NCI-H2081 (cell line): ENCODE data around the gene SLC16A6.
"Not testable (repeated sequence)": the region's sequence is repeated elsewhere in the genome, so short reads cannot be mapped to it uniquely, and the experiment has no call there.

Experiments
- DNase-seq, 2 experiments: peaks; one replicate each; lab custom pipeline; 2025; lab: John Stamatoyannopoulos, UW

Gene SLC16A6

DNA sequence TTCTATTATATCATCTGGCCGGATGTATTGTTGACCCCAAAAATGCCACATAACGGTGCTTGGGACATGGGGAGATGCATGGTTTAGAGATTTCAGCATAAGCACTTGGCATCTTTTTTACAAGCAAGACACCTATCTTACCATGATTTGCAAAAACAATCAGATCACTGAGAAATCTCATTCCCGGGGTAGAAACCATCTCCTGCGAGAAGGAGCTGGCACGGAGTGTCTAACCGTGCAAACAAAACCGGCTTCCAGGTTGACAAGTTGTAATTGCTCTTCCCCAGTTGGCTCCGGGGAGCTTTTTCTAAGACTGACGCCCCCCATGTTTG is 1.0 kb downstream of the SLC16A6 start:
- DNase-seq = no peak

DNA sequence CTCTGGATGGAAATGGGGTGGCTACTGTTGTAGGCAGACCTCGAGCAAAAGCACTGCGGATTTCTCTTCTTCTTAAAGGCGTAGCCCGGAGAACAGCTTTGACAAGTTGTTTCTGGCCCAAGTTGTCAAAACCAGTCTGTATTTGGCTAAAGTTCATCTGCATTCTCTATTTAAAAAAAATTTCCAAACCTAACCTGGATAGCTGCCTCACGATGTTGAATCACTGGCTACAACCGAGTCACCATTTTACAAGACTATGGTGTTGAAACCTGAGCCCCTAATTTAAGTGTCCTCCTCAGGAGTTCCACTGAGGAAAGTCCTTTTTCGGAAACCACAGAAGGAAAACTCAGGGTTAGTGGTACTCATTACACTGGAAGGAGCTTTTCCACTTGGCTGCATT is 1.5 kb downstream of the SLC16A6 start:
- no peak for DNase-seq

DNA sequence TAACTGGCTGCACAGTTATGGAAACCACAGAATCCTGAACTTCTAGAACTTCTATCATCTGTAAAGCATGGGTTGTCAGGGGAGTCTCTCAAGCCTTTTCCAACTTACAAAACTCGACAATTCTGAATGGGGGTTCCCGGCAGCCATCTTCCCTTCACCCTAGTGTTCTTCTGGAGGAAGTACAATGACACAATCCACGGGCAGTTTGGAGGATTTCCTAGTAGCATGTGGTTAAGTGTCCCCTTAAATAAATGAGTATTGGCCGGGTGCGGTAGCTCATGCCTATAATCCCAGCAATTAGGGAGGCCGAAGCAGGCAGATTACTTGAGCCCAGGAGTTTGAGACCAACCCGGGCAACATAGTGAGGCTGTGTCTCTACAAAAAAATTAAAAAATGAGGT is 2.1 kb downstream of the SLC16A6 start:
- no peak for DNase-seq

DNA sequence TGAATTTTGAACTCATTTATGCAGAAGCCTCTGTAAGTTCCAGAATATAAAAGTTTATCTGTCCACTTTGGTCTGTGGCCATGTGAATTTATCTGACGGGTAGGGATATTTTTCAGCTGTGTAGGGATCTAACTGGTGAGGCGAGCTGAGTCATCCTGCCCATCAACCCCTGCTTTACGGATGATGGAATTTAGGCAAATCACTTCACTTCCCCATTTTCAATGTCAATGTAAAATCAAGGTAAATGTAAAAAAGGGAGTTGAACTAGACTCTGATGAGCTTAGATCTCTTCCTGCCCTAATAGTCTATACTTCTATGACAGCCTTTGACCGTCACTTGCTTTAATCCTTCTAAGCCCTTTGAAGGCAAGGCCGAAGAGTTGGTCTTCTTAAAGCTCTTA is 2.6 kb downstream of the SLC16A6 start:
- DNase-seq = no peak

DNA sequence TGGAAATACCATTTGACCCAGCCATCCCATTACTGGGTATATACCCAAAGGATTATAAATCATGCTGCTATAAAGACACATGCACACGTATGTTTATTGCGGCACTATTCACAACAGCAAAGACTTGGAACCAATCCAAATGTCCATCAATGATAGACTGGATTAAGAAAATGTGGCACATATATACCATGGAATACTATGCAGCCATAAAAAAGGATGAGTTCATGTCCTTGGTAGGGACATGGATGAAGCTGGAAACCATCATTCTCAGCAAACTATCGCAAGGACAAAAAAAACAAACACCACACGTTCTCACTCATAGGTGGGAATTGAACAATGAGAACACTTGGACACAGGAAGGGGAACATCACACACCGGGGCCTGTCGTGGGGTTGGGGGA is 9.0 kb downstream of the SLC16A6 start:
- not testable (repeated sequence) for DNase-seq

DNA sequence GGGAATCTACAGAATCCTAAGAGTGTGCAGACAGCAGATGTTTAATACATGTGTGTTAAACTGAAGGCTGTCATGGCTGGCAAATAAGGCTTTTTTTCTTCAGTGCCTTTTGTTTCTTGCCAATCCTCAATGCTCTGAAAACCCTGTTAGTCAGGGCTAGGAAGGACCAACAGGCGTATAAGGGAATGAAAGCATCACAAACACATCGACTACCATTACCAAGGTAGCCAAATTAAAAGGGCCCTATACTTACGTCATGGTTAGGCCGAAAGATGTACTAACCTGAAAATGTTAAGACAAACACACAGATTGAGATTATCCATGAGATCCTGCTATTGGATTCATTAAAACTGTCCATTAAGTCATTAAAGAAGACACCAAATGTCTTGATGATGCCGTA is 13.1 kb downstream of the SLC16A6 start:
- no peak for DNase-seq

DNA sequence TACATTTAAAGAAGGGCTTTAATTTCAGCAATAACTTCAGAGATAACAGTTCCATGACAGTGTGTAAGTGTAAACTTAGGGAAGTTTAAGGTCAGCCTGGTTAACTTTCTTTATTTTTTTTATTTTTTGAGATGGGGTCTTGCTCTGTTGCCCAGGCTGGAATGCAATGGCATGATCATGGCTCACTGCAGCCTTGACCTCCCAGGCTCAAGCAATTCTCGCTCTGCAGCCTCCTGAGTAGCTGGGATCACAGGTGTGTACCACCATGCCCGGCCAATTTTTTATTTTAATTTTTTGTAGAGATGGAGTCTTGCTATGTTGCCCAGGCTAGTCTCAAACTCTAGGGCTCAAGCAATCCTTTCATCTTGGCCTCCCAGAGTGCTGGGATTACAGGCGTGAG is 14.6 kb downstream of the SLC16A6 start:
- not testable (repeated sequence) for DNase-seq

DNA sequence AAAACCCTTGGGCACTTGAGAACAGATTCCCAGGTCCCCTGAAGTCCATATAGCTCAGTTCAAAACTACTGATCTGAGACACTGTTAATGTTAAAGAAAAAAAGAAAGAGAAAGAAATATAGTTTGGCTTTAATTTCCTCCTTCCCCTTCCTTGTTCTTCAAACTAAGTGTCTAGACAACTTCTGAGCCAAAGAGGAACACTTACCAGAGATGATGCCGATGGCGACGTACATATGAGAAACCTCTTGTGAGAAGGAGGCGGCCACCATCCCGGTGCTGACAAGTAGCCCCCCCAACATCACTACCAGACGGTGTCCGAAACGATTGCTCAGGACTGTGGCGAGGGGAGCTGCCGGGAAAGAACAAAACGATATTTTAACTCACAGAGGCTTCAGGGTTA is 17.2 kb downstream of the SLC16A6 start:
- no peak for DNase-seq

DNA sequence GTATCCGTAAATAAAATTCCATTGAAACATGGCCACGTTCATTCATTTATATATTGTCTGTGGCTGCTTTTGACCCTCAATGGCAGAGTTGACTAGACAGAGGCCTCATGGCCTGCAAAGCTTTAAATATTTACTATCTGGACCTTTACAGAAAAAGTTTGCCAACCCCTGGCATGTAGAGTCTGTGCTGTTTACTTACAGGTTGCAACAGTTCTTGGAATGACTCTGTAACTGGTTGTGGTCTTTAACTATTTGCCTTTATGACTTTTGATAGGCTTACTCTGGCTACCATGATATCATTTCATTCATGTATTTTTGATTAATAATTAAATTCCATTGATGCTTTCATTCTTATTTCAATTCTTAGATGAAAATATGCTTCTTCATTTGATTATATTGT is 25.1 kb downstream of the SLC16A6 start:
- not testable (repeated sequence) for DNase-seq

DNA sequence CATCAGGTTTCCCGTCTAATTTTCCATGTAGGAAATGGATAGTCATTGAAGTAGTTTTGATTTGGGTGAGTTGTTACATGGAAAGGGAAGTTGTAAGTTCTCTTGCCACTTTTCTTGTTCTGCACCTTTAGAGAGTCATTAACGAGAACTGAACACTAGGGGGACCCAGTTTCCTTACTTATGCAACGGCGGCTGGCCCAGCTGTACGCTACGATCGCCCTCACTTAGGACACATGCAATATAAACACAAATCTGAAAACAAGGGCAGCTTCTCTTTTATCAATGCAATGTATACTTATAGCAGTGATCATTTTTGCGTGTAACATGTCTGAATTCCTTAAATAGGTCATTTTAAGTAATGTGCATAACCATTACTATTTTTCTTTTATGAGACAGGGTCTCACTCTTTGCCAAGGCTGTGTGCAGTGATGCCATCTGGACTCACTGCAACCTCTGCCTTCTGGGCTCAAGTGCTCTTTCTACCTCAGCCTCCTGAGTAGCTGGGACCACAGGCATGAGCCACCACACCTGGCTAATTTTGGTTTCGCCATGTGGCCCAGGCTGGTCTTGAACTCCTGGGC is 27.7 kb downstream of the SLC16A6 start:
- peak; percentile 59 to 61 for DNase-seq

DNA sequence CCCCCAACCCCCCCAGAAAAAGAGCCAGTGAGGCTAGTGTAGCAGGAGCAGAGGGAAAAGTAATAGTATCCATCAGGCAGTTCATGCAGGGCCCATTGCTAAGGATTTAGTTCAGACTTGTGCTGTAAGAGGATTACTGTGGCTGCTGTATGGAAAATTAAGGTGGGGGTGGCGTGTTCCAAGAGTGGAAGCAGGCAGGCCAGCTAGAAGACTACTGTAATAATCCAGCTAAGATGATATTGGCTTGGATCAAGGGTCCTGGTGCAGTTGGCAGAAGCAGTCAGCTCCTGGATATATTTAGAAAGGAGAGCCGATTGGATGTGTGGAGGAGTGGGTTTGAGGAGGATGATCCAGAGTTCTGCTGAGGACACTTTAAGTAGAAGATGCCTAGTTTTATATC is 28.5 kb downstream of the SLC16A6 start:
- DNase-seq = not testable (repeated sequence)

DNA sequence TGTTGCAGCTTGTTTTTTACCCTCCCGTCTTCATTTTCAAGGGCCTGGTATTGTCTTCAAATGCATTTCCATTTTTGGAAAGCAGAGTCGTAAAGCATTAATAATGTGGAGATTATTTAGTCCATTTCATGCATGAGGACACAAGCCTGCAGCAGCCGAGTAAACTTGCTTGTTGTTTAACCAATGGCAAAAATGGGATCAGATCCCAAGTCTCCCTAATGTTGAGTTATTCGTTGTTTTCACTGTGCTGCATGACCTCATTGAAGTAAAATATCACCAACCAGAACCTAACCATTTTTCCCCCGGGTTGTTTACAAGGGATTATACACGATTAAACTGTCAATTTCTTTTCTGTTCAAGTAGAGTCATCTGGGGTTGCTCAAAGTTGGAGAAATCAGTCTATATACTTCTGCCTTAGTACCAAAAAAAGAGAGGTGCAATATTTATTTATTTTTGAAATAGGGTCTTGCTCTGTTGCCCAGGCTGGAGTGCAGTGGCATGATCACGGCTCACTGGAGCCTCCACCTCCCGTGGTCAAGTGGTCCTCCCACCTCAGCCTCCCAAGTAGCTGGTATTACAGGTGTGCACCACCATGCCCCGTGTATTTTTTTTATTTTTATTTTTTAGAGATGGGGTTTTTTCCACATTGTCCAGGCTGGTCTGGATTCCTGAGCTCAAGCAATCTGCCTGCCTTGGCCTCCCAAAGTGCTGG is 30.7 kb downstream of the SLC16A6 start:
- DNase-seq = no peak

DNA sequence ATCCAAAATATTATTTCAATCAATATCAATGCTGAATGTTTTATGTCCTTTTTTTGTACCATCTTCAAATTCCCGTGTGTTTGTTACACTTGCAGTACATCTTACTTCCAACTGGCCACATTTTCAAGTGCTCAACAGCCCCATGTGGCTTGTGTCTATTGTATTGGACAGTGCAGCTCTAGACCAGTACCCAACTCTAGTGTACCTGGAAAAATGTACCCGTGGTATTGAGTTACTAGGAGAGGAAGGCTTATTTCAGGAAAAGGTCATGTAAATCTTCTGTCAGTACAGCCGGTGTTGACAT is 31.3 kb downstream of the SLC16A6 start:
- DNase-seq = not testable (repeated sequence)

DNA sequence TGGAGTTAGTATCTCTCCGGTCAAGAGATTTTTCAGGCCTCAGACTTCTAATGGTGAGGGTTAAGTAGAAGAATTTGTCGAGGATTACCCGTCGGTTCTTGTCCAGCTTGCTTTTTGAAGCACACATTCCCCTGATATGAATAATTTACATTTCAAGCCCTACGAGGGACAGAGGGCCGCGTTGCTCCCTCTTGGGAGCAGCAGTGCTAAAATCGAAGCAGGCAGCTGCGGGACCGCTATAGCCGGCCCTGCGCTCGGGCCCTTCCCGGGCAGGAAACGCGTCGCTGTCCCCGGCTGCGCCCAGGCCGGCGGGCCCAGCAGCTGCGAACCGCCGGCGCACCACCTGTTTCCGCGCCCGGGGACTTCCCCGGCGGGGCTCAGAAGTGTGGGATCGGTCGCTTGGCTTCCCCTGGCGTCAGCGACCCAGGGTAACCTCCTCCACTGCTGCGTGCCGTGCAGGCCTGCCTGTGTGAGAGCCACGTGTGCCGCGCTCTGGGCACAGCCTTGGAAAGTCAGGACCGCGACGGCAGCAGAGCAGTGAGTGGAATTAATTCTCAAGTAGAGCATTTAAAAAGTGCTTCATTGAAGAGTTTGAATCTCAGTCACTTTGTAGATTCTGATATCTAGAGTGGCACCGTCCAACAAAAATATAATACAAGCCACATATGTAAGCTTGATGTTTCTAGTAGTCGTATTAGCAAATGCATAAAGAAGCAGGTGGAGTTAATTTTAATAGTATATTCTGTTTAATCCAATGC is 31.9 kb downstream of the SLC16A6 start:
- not testable (repeated sequence) for DNase-seq

DNA sequence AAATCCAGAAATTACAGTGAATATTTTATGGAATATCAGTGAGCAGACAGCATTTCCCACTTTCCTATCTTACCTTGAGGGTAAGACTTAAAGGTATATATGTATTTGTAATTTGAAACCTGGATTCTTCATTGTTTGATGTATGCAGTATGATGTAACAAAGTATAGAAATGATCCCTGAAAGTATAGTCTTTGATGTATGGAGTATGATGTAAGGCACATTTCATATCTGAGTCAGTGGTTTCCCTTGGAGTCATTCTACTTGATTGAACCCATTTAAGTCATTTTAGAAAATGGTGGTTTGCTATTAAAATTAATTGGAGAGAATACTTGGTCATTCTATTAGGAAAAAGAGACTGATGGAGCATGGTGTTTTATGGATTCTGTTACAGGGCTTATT is 33.0 kb downstream of the SLC16A6 start:
- no peak for DNase-seq

DNA sequence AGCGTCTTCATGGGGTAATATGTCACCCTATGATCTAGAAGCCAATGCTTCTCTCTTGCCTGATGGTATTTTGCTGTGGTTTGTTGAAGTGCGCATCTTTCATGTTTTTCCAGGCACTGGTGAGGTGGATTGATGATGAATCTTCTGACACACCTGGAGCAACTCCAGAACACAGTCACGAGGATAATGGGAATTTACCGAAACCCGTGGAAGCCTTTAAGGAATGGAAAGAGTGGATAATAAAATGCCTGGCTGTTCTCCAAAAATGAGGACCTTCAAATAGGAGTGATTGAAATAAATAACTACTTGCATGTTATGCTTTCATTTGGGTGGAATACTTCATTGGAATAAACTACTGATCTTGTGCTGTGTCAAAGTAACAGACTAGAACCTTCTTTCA is 34.2 kb downstream of the SLC16A6 start:
- DNase-seq = not testable (repeated sequence)

DNA sequence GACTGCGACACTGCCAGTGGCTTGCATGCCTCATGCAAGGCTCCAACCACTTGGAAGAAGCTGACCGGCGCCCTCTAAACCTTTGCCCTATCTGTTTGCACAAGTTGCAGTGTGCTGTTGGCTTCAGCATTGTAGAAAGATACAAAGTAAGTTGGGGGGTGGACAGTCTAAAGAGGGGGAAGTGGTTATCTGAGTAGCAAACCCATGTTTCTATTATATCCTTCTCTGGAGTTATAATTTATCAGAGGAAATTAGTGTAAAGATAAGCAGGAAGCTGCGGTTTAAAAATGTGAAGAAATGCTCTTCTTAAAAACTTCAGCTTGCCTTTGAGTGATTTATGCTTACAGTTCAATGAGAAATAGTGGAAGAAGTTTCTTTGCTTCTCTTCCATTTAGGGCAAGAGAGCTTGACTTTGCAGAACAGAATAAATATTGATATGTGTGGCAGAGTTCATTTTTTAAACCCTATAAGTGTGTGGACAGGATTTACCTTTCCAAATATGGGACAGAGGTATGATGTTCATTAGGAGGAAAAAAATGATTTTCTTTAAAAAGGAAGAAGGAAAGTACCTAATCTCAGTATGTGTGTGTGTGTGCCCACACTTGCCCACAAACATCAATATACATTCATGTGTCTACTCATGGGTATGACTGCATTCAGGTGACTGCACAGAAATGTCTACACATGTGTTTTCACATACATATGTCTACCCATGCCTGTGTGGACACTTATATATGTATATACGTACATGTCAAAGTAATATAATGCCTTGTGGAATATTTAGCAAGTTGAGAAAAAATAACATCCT is 35.0 kb downstream of the SLC16A6 start:
- DNase-seq = no peak

DNA sequence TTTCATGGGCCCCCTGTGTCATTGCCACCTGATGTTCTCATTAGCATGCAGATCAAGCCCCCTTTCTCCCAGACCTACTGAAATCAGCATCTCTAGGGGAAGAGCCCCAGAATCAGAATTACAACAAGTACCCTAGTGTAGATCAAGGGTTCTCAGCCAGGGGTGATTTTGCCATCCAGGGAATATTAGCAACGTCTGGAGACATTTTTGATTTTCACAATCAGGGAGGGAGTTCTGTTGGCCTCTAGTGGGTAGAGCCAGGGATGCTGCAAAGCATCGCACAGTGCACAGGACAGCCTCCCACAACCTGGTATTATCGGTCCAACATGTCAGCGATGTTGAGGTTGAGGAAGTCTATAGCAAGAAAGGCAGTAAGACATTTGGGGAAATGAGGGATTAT is 35.8 kb downstream of the SLC16A6 start:
- no peak for DNase-seq

DNA sequence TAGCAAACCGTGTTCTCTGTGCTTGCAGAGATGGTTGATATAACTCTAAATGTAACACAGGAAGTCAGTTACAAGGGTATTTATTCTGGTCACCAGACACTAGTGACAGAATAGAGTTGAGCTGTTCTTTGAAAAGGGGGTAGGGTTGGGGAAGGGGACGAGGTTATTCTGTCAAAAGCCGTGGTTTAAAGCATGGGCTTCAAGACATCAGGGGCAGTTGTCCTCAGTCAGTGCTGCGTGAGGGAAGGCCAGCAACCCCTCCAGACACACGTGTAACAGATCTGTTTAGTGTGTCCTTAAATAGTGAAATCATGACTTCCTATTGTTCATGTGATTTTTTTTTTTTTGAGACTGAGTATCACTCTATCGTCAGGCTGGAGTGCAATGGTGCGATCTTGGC is 37.5 kb downstream of the SLC16A6 start:
- not testable (repeated sequence) for DNase-seq

DNA sequence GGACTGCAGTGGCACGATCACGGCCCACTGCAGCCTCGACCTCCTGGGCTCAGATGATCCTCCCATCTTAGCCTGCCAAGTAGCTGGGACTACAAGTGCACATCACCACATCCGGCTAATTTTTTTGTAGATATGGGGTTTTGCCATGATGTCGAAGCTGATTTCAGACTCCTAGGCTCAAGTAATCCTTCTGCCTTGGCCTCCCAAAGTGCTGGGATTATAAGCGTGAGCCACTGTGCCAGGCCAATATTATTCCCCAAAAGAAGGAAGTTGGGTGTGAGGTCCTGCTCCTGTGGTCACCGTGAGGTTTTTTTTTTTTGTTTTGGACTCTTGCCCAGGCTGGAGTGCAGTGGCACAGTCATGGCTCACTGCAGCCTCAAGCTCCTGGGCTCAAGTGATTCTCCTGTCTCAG is 41.6 kb downstream of the SLC16A6 start:
- DNase-seq = no peak

DNA sequence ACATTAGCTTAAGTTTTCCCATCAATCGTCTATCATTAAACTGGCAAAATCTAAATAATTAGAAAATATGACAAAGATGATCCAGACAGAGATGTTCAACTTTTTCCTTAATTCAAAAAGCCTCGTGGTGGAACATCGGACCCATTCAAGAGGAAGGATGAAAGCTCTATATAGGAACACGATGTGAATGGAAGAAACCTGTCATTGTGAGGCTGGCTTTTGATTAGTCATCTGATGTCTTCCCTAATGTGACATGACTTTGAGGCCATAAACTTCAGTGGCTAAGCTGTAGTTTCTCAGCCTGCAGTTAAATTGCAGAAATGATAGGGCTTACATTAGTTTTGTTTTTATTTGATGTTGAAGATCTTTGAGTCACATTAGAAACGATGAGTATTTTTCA is 42.0 kb downstream of the SLC16A6 start:
- no peak for DNase-seq

DNA sequence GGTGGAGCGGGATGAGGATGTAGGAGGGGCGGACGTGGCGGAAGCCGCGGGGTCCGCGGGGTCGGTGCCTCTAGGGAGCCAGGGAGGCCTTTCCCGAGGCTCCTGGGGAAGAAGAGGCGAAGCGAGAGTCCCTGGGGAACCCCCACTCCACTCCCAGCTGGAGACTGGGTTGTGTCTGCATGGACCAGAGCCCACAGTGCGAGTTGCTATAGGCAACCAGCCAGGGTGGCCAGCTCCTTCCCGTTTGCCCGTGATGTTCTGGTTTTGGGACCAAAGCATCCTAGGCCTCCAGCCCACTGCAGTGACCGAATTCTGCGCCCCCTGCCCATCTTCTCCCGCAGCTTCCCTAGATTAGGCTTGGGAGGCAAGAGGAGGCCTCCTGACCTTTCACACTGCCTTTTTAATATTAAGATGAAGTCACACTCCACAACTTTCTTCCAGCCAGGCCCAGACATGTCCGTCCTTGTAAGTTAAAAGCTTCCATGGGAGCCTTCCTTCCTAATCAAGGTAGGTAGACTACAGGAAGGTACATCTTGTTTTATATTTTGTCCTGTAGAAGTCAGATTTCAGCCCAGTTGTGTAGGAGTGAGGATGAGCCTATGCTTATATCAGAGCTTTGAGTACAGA is 42.6 kb downstream of the SLC16A6 start:
- peak in 1 of 2 experiments; percentile 60 for DNase-seq
